K562 treated with DMSO at 1 percent for 24 hours (cell line): Measurements from ENCODE around the gene MAFF. TPM values are rescaled to one million over a fixed set of nuclear protein-coding genes. Genes with fewer than 3 reads are reported as not detected.

Source experiments
- total RNA-seq: library from RNA; unstranded; fragments of 300-600 nt; gene quantifications from 2 replicates; pipeline ENCODE4 v1.2.3, GENCODE V29; 2022; ENCODE audit warnings: low read depth; ENCODE audit not compliant: insufficient read depth

The MAFF gene
- 11.7 and 12.2 TPM in 2 replicates for total RNA-seq

GRCh38 chr22:38201711-38202436, at the start of gene MAFF:
Gene MAFF (plus strand): TSS chr22:38201994. CDS start chr22:38213854, 11,860 bp downstream.

GRCh38 chr22:38181453-38182200, 20.2 kb upstream of the MAFF start, which contains the start of gene PLA2G6:
Gene PLA2G6 (minus strand): TSS chr22:38181830. CDS start chr22:38169426, 12,404 bp downstream.

Other genes starting within 250 kb of the MAFF start
- 0.58 and 1.1 TPM in 2 replicates for gene C22orf23, start 248.4 kb upstream of the MAFF start, total RNA-seq
- gene POLR2F, start 248.3 kb upstream of the MAFF start, total RNA-seq = 102 and 114 TPM in 2 replicates
- not detected in 2 replicates for gene SOX10, start 217.4 kb upstream of the MAFF start, total RNA-seq
- gene PICK1, start 144.6 kb upstream of the MAFF start, total RNA-seq = 17.9 and 18.7 TPM in 2 replicates
- gene SLC16A8, start 117.8 kb upstream of the MAFF start, total RNA-seq = 0.14 TPM in 1 of 2 replicates, not detected in the other
- 0.73 TPM in 1 of 2 replicates, not detected in the other for gene BAIAP2L2, start 91.3 kb upstream of the MAFF start, total RNA-seq
- gene PLA2G6, start 20.2 kb upstream of the MAFF start, total RNA-seq = 5.8 TPM in 2 replicates
- gene TMEM184B, start 71.0 kb downstream of the MAFF start, total RNA-seq = 32.8 and 33.1 TPM in 2 replicates
- 66.0 and 69.7 TPM in 2 replicates for gene CSNK1E, start 115.4 kb downstream of the MAFF start, total RNA-seq